Trophoblast cell (in vitro differentiated cells and primary cell): ENCODE data around the gene POLE.

ENCODE experiments used
- DNase-seq, 2 donors: peaks; one replicate each; pipeline ENCODE4 v3.0.0-alpha.2; 2016
- H2AFZ ChIP-seq: 2 replicates; pipeline ENCODE4 v1.6.1; 2013; ENCODE audit warnings: low read length, moderate library complexity, mild to moderate bottlenecking; ENCODE audit not compliant: insufficient read depth, poor library complexity
- H2AK5ac ChIP-seq: 2 replicates; pipeline ENCODE4 v1.6.1; 2013; ENCODE audit warnings: mild to moderate bottlenecking, low read length
- H2BK120ac ChIP-seq: 2 replicates; pipeline ENCODE4 v1.6.1; 2013; ENCODE audit warnings: low read length, mild to moderate bottlenecking, moderate library complexity; ENCODE audit not compliant: insufficient read depth, poor library complexity
- H2BK12ac ChIP-seq: 2 replicates; pipeline ENCODE4 v1.6.1; 2013; ENCODE audit warnings: mild to moderate bottlenecking, low read length, moderate library complexity
- H2BK5ac ChIP-seq: 2 replicates; pipeline ENCODE4 v1.6.1; 2013; ENCODE audit warnings: low read length, low read depth, moderate library complexity, mild to moderate bottlenecking; ENCODE audit not compliant: poor library complexity
- H3K14ac ChIP-seq: 2 replicates; pipeline ENCODE4 v1.6.1; 2013; ENCODE audit warnings: mild to moderate bottlenecking, low read length
- H3K18ac ChIP-seq: 2 replicates; pipeline ENCODE4 v1.6.1; 2013; ENCODE audit warnings: mild to moderate bottlenecking, low read length
- H3K23ac ChIP-seq: 2 replicates; pipeline ENCODE4 v1.6.1; 2013; ENCODE audit warnings: low read length
- H3K27ac ChIP-seq: 2 replicates; pipeline ENCODE4 v1.5.1; 2013; ENCODE audit warnings: low read depth, mild to moderate bottlenecking, inconsistent platforms, low read length, moderate library complexity
- H3K27me3 ChIP-seq: 2 replicates; pipeline ENCODE4 v1.6.1; 2013; ENCODE audit warnings: inconsistent platforms, mild to moderate bottlenecking, low read length, moderate library complexity; ENCODE audit not compliant: insufficient read depth
- H3K36me3 ChIP-seq, 2 experiments: 1 replicate in 1 of 2; 2 replicates in 1 of 2; pipeline ENCODE4 v1.6.1; 2013; ENCODE audit warnings: low read length in 2 of 2, mild to moderate bottlenecking in 2 of 2, moderate library complexity in 1 of 2; ENCODE audit not compliant: insufficient read depth in 2 of 2, control insufficient read depth in 1 of 2
- H3K4ac ChIP-seq: 2 replicates; pipeline ENCODE4 v1.6.1; 2013; ENCODE audit warnings: low read depth, mild to moderate bottlenecking, low read length, moderate library complexity
- H3K4me1 ChIP-seq, 2 experiments: 1 replicate in 1 of 2; 2 replicates in 1 of 2; pipeline ENCODE4 v1.6.1; 2013; ENCODE audit warnings: low read length in 2 of 2, mild to moderate bottlenecking in 2 of 2, moderate library complexity in 1 of 2; ENCODE audit not compliant: insufficient read depth in 2 of 2, control insufficient read depth in 1 of 2
- H3K4me2 ChIP-seq: 2 replicates; pipeline ENCODE4 v1.6.1; 2013; ENCODE audit warnings: inconsistent platforms, mild to moderate bottlenecking, low read length, moderate library complexity
- H3K4me3 ChIP-seq: 2 replicates; pipeline ENCODE4 v1.5.1; 2013; ENCODE audit warnings: mild to moderate bottlenecking, low read depth, low read length, inconsistent platforms
- H3K79me1 ChIP-seq: one replicate; pipeline ENCODE4 v1.6.1; 2013; ENCODE audit warnings: low read length
- H3K79me2 ChIP-seq: 2 replicates; pipeline ENCODE4 v1.6.1; 2013; ENCODE audit warnings: low read length, mild to moderate bottlenecking; ENCODE audit not compliant: control insufficient read depth, insufficient read depth, poor library complexity
- H3K9ac ChIP-seq: 2 replicates; pipeline ENCODE4 v1.6.1; 2013; ENCODE audit warnings: mild to moderate bottlenecking, low read length
- H3K9me3 ChIP-seq: 2 replicates; pipeline ENCODE4 v1.6.1; 2013; ENCODE audit warnings: low read depth, mild to moderate bottlenecking, control low read depth, inconsistent platforms, low read length; ENCODE audit not compliant: insufficient read depth
- H4K12ac ChIP-seq: 2 replicates; pipeline ENCODE4 v1.6.1; 2013; ENCODE audit warnings: low read depth, mild to moderate bottlenecking, low read length, moderate library complexity
- H4K8ac ChIP-seq: 2 replicates; pipeline ENCODE4 v1.6.1; 2013; ENCODE audit warnings: low read depth, mild to moderate bottlenecking, low read length, moderate library complexity
- H4K91ac ChIP-seq: one replicate; pipeline ENCODE4 v1.6.1; 2013; ENCODE audit warnings: low read depth, mild to moderate bottlenecking, low read length, moderate library complexity
- WGBS: extraction: QIAGEN DNeasy Blood & Tissue Kit; methylation state at CpG from one replicate; pipeline ENCODE4 v1.1.7; 2013; ENCODE audit warnings: missing lambda C conversion rate; ENCODE audit not compliant: insufficient read length, insufficient coverage; ENCODE audit errors: extremely low coverage; 5-methylcytosine and 5-hydroxymethylcytosine counted together

The POLE gene

DNA sequence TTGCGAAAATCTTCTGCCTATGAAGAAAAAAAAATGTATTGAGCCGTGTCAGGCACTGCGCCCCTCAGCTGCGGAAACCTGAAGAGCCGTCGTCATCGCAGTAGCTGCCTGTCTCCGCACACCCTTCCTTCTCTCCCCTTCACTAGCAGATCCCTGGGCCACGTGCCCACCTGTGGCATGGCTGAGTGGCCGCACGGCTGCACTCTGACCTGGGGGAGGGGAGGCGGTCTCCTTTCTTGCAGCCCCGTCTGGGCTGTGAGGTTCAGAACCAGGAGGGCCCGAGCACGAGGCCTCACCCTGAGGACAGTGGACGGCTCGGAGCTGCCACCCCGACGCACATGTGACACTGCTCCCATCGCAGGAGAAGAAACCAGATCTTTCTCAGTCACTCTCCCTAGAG is 48.4 kb upstream of the POLE start:
- Histone ChIP-seq H2BK12ac (no peak overlapping the region), H4K12ac (no peak overlapping the region), H4K8ac (no peak overlapping the region), H3K4ac (no peak overlapping the region), H2AK5ac (no peak overlapping the region), H3K27me3 (no peaks in the 10 kb centered on the region), H3K9ac (no peak overlapping the region), H4K91ac (no peak overlapping the region), H3K36me3 (peaks cover 80 to 85% of the 10 kb centered on the region in 2 experiments), H2BK120ac (no peak overlapping the region), H3K4me3 (no peak overlapping the region), H3K18ac (no peak overlapping the region), H3K27ac (no peak overlapping the region), H3K79me1 (no peaks in the 10 kb centered on the region), H3K9me3 (no peaks in the 10 kb centered on the region), H2BK5ac (no peak overlapping the region), H3K4me2 (no peak overlapping the region), H3K79me2 (no peaks in the 10 kb centered on the region), H3K14ac (no peak overlapping the region), H3K23ac (no peak overlapping the region), H3K4me1 (no peaks in the 10 kb centered on the region), H2AFZ (no peak overlapping the region)
- WGBS = no CpG with 5 or more reads among the region's 20 CpGs
- DNase-seq = no peak

GRCh38 chr12:132734206-132734605 is 47.1 kb upstream of the POLE start:
- Histone ChIP-seq H3K79me2 (no peaks in the 10 kb centered on the region), H3K27ac (no peak overlapping the region), H3K27me3 (no peaks in the 10 kb centered on the region), H3K18ac (no peak overlapping the region), H3K23ac (no peak overlapping the region), H3K4ac (no peak overlapping the region), H2BK120ac (no peak overlapping the region), H3K4me3 (no peak overlapping the region), H3K36me3 (peaks cover 79 to 85% of the 10 kb centered on the region in 2 experiments), H3K4me1 (no peaks in the 10 kb centered on the region), H3K9me3 (no peaks in the 10 kb centered on the region), H3K4me2 (no peak overlapping the region), H2BK5ac (no peak overlapping the region), H2BK12ac (no peak overlapping the region), H2AFZ (no peak overlapping the region), H4K12ac (no peak overlapping the region), H2AK5ac (no peak overlapping the region), H3K9ac (no peak overlapping the region), H4K91ac (no peak overlapping the region), H3K79me1 (no peaks in the 10 kb centered on the region), H3K14ac (no peak overlapping the region), H4K8ac (no peak overlapping the region)
- no CpG with 5 or more reads among the region's 10 CpGs for WGBS
- no peak for DNase-seq

- Histone ChIP-seq H3K4me3 (no peak overlapping the region), H3K27ac (no peak overlapping the region), H4K12ac (no peak overlapping the region), H2AK5ac (no peak overlapping the region), H3K36me3 (peaks cover 84 to 86% of the 10 kb centered on the region in 2 experiments), H3K4me1 (no peaks in the 10 kb centered on the region), H3K79me1 (no peaks in the 10 kb centered on the region), H2BK120ac (no peak overlapping the region), H3K4me2 (no peak overlapping the region), H2BK12ac (no peak overlapping the region), H2AFZ (no peak overlapping the region), H3K9ac (no peak overlapping the region), H3K79me2 (no peaks in the 10 kb centered on the region), H4K8ac (no peak overlapping the region), H3K9me3 (peaks cover 2% of the 10 kb centered on the region), H3K23ac (no peak overlapping the region), H2BK5ac (no peak overlapping the region), H3K14ac (no peak overlapping the region), H3K27me3 (no peaks in the 10 kb centered on the region), H3K4ac (no peak overlapping the region), H4K91ac (no peak overlapping the region), H3K18ac (no peak overlapping the region)
- no peak for DNase-seq
- no CpG with 5 or more reads among the region's 17 CpGs for WGBS
Measured at GRCh38 chr12:132731574-132731973, 44.4 kb upstream of the POLE start.

DNA sequence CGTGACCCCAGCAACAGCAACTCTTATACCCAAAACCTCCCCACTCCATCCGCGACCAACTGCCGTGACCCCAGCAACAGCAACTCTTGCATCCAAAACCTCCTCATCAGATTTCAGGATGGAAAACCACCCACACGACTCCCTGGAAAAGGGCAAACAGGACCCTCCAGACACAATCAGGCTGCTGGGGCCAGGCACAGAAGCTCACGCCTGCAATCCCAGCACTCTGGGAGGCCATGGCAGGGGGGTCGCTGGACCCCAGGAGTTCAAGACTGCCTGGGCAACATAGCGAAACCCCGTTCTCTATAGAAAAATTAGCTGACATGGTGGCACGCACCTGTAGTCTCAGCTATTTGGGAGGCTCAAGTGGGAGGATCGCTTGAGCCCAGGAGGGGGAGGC is 43.2 kb upstream of the POLE start:
- no peak for DNase-seq

More for the DNA sequence above, 43.2 kb upstream of the POLE start:
- no peak overlapping the region for H2AFZ ChIP-seq
- H3K4me3 ChIP-seq = no peak overlapping the region
- no peak overlapping the region for H2BK12ac ChIP-seq
- no peaks in the 10 kb centered on the region for H3K79me1 ChIP-seq
- no peak overlapping the region for H2AK5ac ChIP-seq
- H3K36me3 ChIP-seq = peaks cover 81 to 83% of the 10 kb centered on the region in 2 experiments
- no peak overlapping the region for H3K4ac ChIP-seq
- no peak overlapping the region for H3K14ac ChIP-seq
- H2BK5ac ChIP-seq = no peak overlapping the region
- no peaks in the 10 kb centered on the region for H3K27me3 ChIP-seq
- no peak overlapping the region for H4K8ac ChIP-seq
- no peaks in the 10 kb centered on the region for H3K79me2 ChIP-seq
- no peak overlapping the region for H3K23ac ChIP-seq
- H2BK120ac ChIP-seq = no peak overlapping the region
- no peak overlapping the region for H4K12ac ChIP-seq
- no peak overlapping the region for H4K91ac ChIP-seq
- H3K4me1 ChIP-seq = no peaks in the 10 kb centered on the region
- no CpG with 5 or more reads among the region's 11 CpGs for WGBS
- no peak overlapping the region for H3K4me2 ChIP-seq
- H3K9ac ChIP-seq = no peak overlapping the region
- H3K9me3 ChIP-seq = peaks cover 2% of the 10 kb centered on the region
- H3K18ac ChIP-seq = no peak overlapping the region
- H3K27ac ChIP-seq = no peak overlapping the region
